CD4-positive, alpha-beta T cell treated with Interleukin-1 beta for 1 hour (primary cell): ENCODE results near the gene COL23A1.

Experiments
- DNase-seq, 2 donors: peaks; one replicate each; pipeline ENCODE4 v3.0.0-alpha.2; 2020 to 2022

Gene COL23A1

GRCh38 chr5:178470760-178471025 is 119.5 kb downstream of the COL23A1 start:
- no peak for DNase-seq

- no peak for DNase-seq
Measured at GRCh38 chr5:178469975-178470759, 120.0 kb downstream of the COL23A1 start.

- DNase-seq = no peak
Measured at GRCh38 chr5:178469011-178469974, 120.9 kb downstream of the COL23A1 start.

DNA sequence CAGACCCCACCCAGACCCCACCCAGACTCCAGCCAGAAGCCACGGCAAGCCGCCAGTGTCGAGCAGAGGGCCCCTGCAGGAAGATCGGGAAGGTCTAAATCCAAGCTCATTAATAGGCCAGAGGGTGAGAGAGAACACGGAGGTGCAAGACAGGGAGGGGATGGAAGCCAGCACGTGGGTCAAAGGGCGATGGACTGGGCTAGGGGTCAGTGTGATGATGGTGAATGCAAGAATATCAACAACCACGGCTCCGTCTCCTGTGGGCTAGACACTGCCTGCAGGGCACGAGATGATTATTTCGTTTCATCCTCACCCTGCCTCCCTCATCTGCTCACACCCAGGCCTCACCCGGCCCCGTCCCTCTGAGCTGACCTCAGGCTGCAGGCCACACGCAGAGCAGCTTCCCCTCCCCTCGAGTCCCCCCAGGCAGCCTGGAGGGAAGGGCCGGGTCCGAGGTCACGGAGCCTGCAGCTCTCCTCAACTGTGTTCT is 122.0 kb downstream of the COL23A1 start:
- no peak for DNase-seq

GRCh38 chr5:178467568-178468195 is 122.5 kb downstream of the COL23A1 start:
- peak in 1 of 2 donors; percentile 31 for DNase-seq

- no peak for DNase-seq
Measured at GRCh38 chr5:178467205-178467567, 123.0 kb downstream of the COL23A1 start.

GRCh38 chr5:178466342-178466741 is 123.9 kb downstream of the COL23A1 start:
- no peak for DNase-seq

DNA sequence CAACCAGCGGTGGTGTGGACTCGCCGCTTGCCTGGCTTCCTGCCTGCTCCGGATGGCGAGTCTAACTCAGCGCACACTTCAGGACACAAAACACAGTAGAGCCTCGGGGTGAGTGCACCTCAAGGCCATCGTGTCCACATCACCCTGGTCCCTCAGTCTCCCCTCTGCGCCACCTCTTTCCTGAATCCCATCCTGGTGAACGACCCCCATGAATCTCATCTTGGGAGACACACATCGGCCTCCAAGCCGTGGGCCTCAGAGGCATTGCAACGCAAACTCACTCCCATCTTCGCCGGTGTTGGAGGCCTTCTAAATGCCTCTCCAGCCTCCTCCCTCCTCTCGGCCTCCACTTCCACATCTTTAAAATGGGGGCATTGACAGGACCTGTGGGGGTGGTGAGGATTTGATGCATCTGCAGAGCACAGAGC is 124.3 kb downstream of the COL23A1 start:
- DNase-seq = no peak

- DNase-seq = no peak
Measured at GRCh38 chr5:178465228-178465860, 124.8 kb downstream of the COL23A1 start.

- DNase-seq = no peak
Measured at GRCh38 chr5:178464431-178465048, 125.7 kb downstream of the COL23A1 start.

GRCh38 chr5:178463321-178464155 is 126.7 kb downstream of the COL23A1 start:
- DNase-seq = no peak

GRCh38 chr5:178462816-178463215 is 127.4 kb downstream of the COL23A1 start:
- no peak for DNase-seq

DNA sequence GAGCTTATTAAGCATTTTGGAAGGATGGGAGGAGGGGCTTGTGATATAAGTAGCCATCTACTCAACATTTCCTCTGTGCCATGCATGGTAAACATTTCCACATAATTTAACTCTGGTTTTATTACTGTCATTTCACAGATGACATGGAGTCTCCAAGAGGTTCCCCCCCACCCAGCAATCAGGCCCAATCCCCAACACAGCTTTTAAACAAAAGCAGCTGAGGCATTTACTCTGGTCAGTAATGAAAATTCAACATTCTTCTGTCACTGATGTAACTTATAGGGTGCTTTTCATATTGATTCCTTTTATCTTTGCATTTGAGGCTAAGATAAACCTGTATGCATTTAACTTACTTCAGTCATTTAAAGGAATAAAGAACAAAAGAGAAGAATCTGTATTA is 128.1 kb downstream of the COL23A1 start:
- no peak for DNase-seq

- DNase-seq = peak; percentile 35 to 57
Measured at GRCh38 chr5:178461004-178461730, 129.0 kb downstream of the COL23A1 start.

- no peak for DNase-seq
Measured at GRCh38 chr5:178460598-178460997, 129.6 kb downstream of the COL23A1 start.

GRCh38 chr5:178460174-178460573 is 130.0 kb downstream of the COL23A1 start:
- DNase-seq = no peak

GRCh38 chr5:178458140-178458539 is 132.1 kb downstream of the COL23A1 start:
- DNase-seq = no peak

DNA sequence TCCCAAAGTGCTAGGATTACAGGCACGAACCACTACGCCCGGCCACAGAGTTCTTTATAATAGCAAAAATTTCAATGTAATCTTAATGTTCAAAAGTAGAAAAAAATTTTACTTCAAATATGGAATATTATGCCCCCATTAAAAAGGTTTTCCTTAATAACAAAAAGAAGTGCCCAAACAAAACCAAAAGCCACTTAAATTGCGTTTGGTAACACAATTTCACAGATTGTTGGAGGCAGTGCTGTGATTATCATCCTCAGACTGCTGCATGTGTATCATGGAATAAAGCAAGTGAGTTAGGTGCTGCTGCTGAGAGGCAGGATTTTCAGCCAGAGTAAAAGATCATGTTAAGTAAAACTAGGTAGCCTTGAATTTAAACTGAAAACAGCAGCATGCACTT is 132.7 kb downstream of the COL23A1 start:
- DNase-seq = no peak

DNA sequence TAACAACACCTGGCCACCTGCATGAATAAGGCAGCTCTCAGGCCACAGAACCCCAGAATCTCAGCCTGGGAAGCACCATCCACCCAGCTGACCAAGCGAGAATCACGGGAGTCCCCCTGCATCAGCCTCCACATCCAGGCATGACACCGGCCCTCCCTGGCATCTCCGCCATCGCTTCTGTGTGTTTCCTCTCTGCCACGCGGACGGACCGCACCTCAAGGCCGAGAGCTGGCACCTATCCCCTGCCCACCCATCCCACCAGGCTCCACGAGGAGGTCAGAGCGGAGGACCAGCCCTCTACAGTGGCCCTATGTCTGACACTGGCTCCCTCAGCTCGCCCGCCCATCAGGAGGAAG is 134.7 kb downstream of the COL23A1 start:
- DNase-seq = no peak

- no peak for DNase-seq
Measured at GRCh38 chr5:178454821-178455479, 135.2 kb downstream of the COL23A1 start.
